Activated naive CD4-positive, alpha-beta T cell treated with anti-CD3 and anti-CD28 coated beads, Interleukin-2, amount 50 U/mL, for 72 hours (primary cell): ENCODE results near the gene SMARCA4. TPM values are rescaled to one million over a fixed set of nuclear protein-coding genes. Genes with fewer than 3 reads are reported as not detected.
A peak's percentile ranks its signal among the peaks of the same experiment; 100 is the strongest.

ENCODE experiments used
- ATAC-seq, 2 donors: fragments of 150-1000 bp; cut with Tn5 transposase; 2 replicates each; pipeline ENCODE4 v1.10.0; 2021; ENCODE audit warnings: mild to moderate bottlenecking in 2 of 2, moderate library complexity in 2 of 2
- DNase-seq, 2 donors: peaks; one replicate each; pipeline ENCODE4 v3.0.0; 2021 to 2022; ENCODE audit warnings: low spot score in 2 of 2
- H3K27ac Mint-ChIP-seq, 2 donors: one replicate each; pipeline ENCODE4 v1.8.0; 2022; ENCODE audit warnings: mild to moderate bottlenecking in 2 of 2, mixed read lengths in 2 of 2
- H3K36me3 Mint-ChIP-seq, 2 donors: one replicate each; pipeline ENCODE4 v1.8.0; 2022; ENCODE audit warnings: mixed read lengths in 2 of 2
- H3K9me3 Mint-ChIP-seq, 2 donors: one replicate each; pipeline ENCODE4 v1.8.0; 2022; ENCODE audit warnings: mixed read lengths in 2 of 2
- total RNA-seq, 2 donors: library from RNA; stranded (reverse); gene quantifications; one replicate each; pipeline ENCODE4 v1.2.3, GENCODE V29; 2022

Gene SMARCA4
- total RNA-seq, 2 donors from 2014 or later = 86.8 to 99.4 TPM

DNA sequence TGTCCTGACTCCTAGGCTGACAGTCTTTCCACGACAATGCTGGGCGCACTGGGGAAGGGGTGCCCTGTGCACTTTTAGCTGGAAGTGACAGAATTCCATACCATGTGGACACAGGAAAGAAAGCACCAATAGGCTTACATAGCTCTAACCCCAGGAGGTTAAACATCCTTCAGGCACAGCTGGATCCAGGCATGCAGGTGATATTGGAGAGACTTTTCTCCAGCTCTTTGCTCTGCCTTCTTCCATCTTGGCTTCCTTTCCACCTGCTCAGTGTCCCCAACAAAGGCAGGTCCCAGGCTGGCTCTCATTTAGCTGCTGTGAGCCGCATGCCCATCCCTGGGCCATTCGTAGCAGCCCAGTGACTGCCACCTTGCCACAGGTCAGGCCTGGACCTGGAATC is 67.3 kb downstream of the SMARCA4 start:
- no peak for DNase-seq
- no peaks in the 10 kb centered on the region for H3K9me3 Mint-ChIP-seq
- no peak for ATAC-seq
- no peak overlapping the region for H3K27ac Mint-ChIP-seq
- peaks cover 6% of the 10 kb centered on the region in 2 donors for H3K36me3 Mint-ChIP-seq

DNA sequence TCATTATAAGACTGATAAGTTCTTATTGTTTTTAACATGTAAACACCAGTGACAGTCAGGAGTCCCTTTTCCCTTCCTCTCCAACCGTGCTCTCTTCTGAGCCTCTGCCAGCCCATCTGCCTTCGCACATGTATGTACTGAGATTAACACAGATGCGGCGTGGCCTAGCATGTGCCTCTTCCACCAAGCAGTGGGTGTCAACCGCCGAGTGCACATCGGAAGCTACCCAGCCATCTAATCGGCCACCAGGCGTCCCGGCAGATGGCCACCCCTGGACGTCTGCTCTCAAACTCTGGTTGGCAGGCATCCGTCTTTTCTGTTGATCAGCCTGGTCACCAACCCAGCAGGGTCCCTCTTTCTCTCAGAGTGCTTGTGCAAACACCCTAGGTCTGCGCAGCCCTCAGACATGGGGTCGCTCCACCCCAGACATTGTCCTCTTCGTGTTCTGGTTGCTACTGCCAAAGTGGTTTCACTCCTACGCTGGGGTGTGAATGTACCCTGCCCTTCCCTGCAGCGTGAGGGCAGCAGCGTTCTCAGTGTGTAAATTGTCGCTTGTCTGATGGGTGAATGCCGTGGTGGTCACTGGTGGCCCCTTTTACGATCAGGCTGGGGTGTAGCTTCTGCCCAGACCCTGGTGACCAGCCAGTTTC is 70.7 kb downstream of the SMARCA4 start:
- Mint-ChIP-seq H3K9me3 (no peaks in the 10 kb centered on the region), H3K27ac (peak overlapping the region in 1 of 2 donors; percentile 47), H3K36me3 (peaks cover 6 to 19% of the 10 kb centered on the region in 2 donors)
- ATAC-seq (no peak), DNase-seq (no peak)

DNA sequence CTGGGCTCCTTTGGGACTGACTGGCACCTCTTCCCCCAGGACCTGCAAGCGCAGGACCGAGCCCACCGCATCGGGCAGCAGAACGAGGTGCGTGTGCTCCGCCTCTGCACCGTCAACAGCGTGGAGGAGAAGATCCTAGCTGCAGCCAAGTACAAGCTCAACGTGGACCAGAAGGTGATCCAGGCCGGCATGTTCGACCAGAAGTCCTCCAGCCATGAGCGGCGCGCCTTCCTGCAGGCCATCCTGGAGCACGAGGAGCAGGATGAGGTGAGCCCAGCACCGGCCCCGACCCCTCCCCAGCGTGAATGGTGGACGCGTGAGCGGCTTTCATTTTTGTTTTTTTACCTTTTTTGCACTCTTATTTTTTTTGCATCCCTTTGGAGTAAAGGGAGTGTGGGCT is 72.4 kb downstream of the SMARCA4 start:
- no peak for DNase-seq
- Mint-ChIP-seq H3K9me3 (no peaks in the 10 kb centered on the region), H3K27ac (peak overlapping the region in 1 of 2 donors; percentile 39), H3K36me3 (peaks cover 19 to 23% of the 10 kb centered on the region in 2 donors)
- ATAC-seq = no peak

DNA sequence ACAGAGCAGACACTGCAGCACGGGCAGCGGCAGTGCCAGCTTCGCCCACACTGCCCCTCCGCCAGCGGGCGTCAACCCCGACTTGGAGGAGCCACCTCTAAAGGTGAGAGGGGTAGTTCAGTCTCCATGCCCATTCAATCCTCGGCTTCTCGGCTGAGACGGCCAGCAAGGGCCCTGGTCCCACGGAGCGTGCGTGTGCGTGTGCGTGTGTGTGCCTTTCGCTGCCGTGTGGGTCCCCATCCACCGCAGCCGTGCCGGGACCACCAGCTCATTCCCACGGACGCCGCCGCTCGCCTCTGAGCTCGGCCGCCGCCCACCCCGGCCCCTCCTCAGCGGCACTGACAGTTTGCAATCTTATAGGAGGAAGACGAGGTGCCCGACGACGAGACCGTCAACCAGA is 72.9 kb downstream of the SMARCA4 start:
- no peak for ATAC-seq
- H3K36me3 Mint-ChIP-seq = peaks cover 24 to 27% of the 10 kb centered on the region in 2 donors
- no peak overlapping the region for H3K27ac Mint-ChIP-seq
- no peak for DNase-seq
- no peaks in the 10 kb centered on the region for H3K9me3 Mint-ChIP-seq

DNA sequence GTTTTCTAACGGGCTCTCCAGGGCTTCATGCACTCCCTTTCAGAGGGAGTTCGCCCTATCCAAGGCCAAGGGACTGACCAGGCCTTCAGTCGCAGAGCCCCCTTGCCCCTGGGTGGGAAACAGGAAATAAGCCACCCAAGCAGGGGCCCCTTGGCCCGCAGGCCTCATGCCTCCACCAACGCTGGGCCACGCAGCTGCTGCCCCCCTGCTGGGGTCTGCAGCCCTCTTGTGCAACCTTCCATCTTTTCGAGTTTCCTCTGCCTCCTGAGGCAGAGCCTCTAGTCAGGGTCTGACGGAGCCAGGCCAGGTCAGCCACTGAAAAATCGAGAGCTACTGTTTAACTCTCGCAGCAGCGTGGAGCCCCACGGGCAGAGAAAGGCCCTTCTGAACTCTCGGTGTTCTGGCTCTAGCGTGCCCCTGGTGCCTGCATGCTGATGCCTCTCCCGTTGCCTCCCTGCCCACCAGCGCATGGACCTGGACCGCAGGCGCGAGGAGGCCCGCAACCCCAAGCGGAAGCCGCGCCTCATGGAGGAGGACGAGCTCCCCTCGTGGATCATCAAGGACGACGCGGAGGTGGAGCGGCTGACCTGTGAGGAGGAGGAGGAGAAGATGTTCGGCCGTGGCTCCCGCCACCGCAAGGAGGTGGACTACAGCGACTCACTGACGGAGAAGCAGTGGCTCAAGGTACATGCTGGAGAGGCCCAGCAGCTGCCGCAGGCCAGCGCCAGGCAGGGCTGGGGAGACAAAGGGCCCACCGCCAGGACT is 73.8 kb downstream of the SMARCA4 start:
- Mint-ChIP-seq H3K27ac (no peak overlapping the region), H3K9me3 (no peaks in the 10 kb centered on the region), H3K36me3 (peaks cover 25 to 27% of the 10 kb centered on the region in 2 donors)
- ATAC-seq (no peak), DNase-seq (no peak)

DNA sequence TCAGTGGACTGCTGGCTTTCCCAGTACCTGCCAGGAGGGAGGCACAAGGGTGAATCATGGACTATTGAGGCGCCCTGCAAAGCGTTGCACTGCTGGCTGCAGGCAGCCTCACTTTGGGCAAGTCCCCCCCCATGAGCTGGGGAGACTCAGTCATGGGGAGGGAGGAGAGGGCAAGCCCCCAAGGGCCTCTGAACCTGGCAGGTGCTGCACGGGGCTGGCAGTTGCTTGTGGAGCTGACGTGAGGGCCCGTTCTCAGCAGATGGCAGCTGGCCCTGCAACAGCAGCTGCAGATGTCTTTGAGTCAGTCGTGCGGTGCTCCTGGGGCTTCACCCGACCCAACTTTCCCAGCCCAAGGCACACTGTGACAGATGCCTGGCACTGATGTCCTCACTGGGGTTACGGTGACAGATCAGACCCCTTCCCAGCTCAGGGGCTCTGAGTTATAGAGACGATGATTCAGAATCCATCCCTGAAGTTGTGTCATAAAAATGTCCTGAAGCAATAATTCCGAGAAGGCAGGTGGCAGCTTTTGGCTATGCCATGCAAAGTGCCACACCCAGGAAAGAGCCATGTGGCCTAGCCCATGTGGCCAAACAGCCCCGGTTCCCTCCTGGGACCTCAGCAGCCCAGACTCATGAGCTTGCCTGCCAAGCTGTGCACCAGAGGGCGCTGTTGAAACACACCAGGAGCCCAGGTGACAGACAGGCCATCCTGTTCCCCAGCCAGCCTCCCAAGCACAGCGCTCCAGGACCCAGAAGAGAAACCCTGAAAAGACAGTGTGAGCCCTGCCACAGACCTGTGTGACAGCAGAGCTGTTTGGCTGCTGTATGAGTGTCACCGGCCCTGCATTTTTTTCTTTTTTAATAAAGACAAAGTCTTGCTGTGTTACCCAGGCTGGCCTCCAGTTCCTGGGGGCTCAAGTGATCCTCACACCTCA is 74.9 kb downstream of the SMARCA4 start:
- peak; percentile 94 to 95 for ATAC-seq
- Mint-ChIP-seq H3K36me3 (peaks cover 25 to 27% of the 10 kb centered on the region in 2 donors), H3K27ac (peak overlapping the region; percentile 38), H3K9me3 (no peaks in the 10 kb centered on the region)
- DNase-seq = peak; percentile 78 to 88

DNA sequence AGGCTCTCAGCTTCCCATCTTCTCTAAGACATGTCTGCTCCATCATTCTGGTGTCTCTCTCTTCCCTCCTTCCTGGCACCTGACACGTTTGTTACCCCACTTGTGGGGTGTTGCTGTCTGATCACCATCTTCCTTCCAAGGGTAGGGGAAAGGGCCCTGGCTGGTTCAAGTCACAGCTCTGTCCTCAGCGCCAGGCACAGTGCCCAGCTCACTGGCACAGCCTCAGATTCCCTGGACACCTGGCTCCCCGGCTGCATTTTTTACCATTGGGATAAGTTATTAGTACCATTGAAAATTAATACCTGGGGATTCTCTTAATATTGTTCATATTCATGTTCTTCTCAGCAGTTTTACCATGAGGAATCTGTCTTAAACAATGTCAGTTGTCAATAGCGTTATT is 77.7 kb downstream of the SMARCA4 start:
- no peak for DNase-seq
- Mint-ChIP-seq H3K36me3 (peaks cover 15 to 21% of the 10 kb centered on the region in 2 donors), H3K9me3 (no peaks in the 10 kb centered on the region), H3K27ac (peak overlapping the region; percentile 37 to 68)
- ATAC-seq = no peak

DNA sequence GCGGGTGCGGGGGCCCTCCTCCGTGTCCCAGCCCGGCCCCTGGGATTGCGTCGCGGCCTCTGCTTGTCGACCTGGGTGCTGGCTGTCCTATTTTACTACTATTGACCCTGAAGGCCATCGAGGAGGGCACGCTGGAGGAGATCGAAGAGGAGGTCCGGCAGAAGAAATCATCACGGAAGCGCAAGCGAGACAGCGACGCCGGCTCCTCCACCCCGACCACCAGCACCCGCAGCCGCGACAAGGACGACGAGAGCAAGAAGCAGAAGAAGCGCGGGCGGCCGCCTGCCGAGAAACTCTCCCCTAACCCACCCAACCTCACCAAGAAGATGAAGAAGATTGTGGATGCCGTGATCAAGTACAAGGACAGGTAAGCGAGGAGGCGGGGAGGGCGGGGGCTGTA is 80.4 kb downstream of the SMARCA4 start:
- no peaks in the 10 kb centered on the region for H3K9me3 Mint-ChIP-seq
- peaks cover 6 to 26% of the 10 kb centered on the region in 2 donors for H3K36me3 Mint-ChIP-seq

DNA sequence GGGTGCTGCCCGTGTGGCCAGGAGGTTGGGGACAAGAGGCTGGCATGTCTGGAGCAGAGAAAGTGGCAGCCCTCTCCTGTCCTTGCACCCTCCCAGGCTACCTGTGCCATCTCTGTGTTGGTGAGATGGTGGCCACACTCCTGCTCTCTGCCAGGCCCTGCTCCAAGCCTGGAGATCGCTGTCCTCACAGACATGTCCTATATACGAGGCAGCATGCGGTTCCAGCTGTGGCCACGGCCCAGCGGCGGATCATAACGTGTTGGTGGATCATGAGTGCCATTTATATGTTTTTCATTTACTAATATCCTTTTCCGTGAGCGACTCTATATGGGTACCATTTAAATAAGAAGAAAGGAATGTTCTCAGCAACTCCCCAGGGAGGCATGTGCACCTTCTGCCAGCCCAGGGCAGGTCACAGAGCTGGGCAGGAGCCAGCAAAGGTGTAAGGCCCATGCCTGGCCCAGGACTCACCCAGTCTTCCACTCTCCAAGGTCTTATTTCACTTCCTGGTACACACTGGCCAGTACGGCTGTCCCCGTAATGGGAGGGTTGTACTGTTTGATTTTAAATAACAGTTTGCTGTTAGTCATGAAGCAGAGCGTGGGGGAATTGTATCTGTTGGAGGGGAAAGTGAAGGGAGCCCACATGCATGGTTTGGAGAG is 81.3 kb downstream of the SMARCA4 start:
- peak overlapping the region; percentile 6 to 9 for H3K27ac Mint-ChIP-seq
- ATAC-seq = no peak
- no peaks in the 10 kb centered on the region for H3K9me3 Mint-ChIP-seq
- no peak for DNase-seq
- peaks cover 6 to 20% of the 10 kb centered on the region in 2 donors for H3K36me3 Mint-ChIP-seq

More for the DNA sequence above, 80.4 kb downstream of the SMARCA4 start:
- DNase-seq (no peak), ATAC-seq (no peak)
- peak overlapping the region in 1 of 2 donors; percentile 73 for H3K27ac Mint-ChIP-seq

DNA sequence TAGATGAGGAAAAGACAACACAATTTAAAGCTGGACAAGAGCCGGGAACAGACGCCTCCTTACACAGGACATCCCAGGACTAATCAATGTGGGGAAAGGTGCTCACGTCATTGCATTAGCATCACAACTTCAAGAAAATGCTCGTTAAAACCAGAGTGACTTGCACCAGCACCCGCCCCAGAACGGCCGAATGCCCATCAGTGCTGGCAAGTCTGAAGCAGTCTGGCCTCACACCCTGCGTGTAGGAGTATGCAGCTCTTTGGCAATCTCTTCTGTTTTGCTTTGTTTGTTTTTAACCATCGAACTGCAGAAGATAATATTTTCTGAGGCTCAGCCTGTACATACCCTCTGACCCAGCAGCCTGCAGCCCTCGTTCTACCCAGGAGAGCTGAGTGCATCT is 83.6 kb downstream of the SMARCA4 start:
- H3K27ac Mint-ChIP-seq = peak overlapping the region; percentile 33 to 81
- H3K36me3 Mint-ChIP-seq = peaks cover 0 to 5% of the 10 kb centered on the region in 2 donors
- ATAC-seq (no peak), DNase-seq (no peak)
- H3K9me3 Mint-ChIP-seq = no peaks in the 10 kb centered on the region

DNA sequence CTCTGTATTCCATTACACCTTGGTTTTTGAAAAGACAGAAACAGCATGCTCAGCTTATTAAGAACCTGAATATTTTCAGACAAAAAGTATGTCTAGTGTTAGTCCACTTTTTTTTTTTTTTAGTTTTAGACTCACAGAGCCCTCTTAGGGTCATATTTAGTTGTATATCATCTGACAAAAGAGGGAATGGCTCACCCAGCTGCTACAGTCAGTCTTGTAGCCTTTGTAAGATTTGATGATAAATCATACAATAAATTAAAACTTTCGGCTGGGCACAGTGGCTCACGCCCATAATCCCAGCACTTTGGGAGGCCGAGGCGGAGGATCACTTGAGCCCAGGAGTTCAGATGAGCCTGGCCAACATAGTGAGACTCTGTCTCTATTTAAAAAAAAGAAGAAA is 84.7 kb downstream of the SMARCA4 start:
- Mint-ChIP-seq H3K36me3 (peaks cover 0 to 5% of the 10 kb centered on the region in 2 donors), H3K9me3 (no peaks in the 10 kb centered on the region), H3K27ac (peak overlapping the region in 1 of 2 donors; percentile 68)
- DNase-seq (no peak), ATAC-seq (no peak)

DNA sequence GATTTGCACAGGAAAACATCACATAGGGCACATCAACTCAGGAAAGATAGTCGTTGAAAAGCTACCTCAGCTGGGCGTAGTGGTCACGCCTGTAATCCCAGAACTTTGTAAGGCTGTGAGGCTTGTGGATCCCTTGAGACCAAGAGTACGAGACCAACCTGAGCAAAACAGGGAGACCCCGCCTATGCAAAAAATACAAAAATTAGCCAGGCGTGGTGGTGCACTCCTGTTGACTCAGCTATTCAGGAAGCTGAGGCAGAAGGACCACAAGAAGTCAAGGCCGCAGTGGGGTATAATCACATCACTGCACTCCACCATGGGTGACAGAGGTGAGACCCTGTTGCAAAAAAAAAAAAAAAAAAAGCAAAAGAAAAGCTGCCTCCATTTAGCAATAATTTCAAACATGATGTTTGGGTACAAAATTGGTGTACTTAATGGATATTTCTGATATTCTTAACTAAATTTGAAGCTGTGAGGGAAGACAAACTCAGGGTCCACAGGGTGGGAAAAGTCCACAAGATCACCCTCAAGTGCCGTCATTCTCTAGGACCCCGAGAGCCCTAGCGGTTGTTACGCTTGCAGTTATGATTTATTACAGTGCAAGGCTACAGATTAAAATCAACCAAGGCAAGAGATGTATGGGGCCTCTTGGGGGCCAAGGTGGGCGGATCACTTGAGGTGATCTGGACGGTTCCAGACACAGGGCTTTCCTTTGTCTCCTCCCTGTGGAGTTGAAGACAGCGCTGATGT is 86.0 kb downstream of the SMARCA4 start:
- H3K27ac Mint-ChIP-seq = no peak overlapping the region
- DNase-seq = no peak
- ATAC-seq = no peak
- no peaks in the 10 kb centered on the region for H3K9me3 Mint-ChIP-seq
- peaks cover 0 to 5% of the 10 kb centered on the region in 2 donors for H3K36me3 Mint-ChIP-seq

DNA sequence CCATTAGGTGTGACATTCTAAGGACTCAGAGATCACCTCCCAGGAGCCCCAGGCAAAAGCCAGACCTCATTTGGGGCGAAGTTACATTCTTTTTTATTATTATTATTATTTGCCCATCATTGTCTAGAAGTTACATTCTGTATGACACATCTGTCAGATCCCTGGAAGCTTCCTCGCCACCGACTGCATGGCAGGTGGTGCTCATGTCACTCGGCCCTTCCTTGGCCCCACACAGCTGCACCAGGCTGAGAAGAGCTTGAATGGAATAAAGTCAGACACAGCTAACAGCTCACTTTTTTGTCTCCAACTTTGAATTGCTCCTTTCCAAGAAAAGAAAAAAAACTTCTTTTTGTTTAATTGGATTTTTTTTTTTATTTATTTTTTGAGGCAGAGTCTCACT is 87.0 kb downstream of the SMARCA4 start:
- Mint-ChIP-seq H3K27ac (peak overlapping the region in 1 of 2 donors; percentile 36), H3K36me3 (peaks cover 0 to 5% of the 10 kb centered on the region in 2 donors), H3K9me3 (no peaks in the 10 kb centered on the region)
- no peak for DNase-seq
- no peak for ATAC-seq

DNA sequence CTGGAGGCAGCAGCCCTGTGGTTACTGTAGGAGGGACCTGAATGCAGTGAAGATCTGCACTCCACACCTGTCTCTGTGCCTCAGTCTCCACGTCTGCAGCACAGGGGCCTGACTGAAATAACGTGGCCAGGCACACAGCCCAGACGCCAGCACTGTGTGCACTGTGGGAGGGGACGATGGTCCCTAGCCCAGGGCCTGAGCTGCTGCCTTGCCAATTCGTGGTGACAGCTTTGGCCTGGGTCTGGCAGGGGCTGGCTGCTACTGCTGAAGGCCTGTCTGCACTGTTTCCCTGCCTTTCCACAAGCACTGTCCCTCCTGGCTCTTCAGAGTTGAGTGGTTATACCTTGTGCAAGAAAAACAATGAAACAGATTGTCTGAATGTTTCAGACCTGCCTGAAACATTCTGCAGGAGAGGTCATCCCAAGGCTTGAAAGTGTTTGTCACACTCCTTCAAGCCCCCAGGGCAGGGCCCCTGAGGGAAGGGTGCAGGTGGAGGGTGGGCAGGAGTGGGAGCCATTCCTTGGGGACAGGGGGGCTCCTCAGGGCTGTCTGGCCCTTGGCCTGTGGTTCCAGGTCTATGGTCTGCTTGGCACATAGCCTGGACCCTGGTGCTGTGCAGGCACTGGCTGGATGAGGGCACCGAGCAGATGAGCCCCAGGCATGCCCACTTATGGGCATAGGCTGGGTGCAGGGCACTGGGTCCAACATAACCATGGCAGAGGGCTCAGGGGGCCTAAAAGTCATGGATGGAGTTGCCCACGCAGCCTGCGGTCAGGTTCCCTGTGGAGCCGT is 89.7 kb downstream of the SMARCA4 start:
- H3K36me3 Mint-ChIP-seq = no peaks in the 10 kb centered on the region
- H3K27ac Mint-ChIP-seq = peak overlapping the region in 1 of 2 donors; percentile 44
- no peaks in the 10 kb centered on the region for H3K9me3 Mint-ChIP-seq
- DNase-seq (no peak), ATAC-seq (peak in 1 of 2 donors; percentile 12)

DNA sequence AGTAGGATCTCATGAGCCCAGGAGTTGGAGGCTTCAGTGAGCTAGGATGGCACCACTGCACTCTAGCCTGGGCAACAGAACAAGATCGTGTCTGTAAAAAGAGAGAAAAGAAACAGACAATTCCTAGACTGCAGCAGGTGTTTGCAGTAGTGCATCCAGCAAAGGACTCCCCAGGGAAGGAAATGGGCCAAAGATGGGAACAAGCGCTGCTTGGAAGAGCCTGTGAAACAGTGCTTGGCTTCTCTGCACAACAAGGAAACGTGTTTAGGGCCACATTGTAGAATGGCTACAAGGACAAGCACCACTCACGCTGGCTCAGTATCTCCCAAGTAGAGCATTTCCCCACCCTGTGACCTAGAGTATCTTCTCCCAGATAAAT is 93.0 kb downstream of the SMARCA4 start:
- Mint-ChIP-seq H3K9me3 (no peaks in the 10 kb centered on the region), H3K36me3 (peaks cover 0 to 7% of the 10 kb centered on the region in 2 donors), H3K27ac (no peak overlapping the region)
- ATAC-seq (no peak), DNase-seq (no peak)
